Measurements from ENCODE around the gene JMJD7. TPM values are rescaled to one million over a fixed set of nuclear protein-coding genes. Genes with fewer than 3 reads are reported as not detected.

JMJD7 gene
- total RNA-seq, 1 donor from 2014 or later: 26.2 TPM

- no peak for TF ChIP-seq CTCF (IDR thresholded peaks at IDR 0.05; ENCODE audit: unreplicated experiment)
Measured at GRCh38 chr15:41819455-41820050, 8.3 kb upstream of the JMJD7 start.

GRCh38 chr15:41820791-41821423 is 7.0 kb upstream of the JMJD7 start:
- Mint-ChIP-seq H3K9me3 (ENCODE audit: low read depth) (no peaks in the 10 kb centered on the region), H3K27me3 (no peaks in the 10 kb centered on the region), H3K4me3 (ENCODE audit: low read depth) (no peak overlapping the region), H3K36me3 (ENCODE audit: insufficient read depth) (peaks cover 18% of the 10 kb centered on the region), H3K4me1 (ENCODE audit: low read depth) (no peaks in the 10 kb centered on the region), H3K27ac (no peak overlapping the region)
- no peak for TF ChIP-seq CTCF (IDR thresholded peaks at IDR 0.05; ENCODE audit: unreplicated experiment)
- DNase-seq (ENCODE audit: low spot score, unreplicated experiment): no peak

More at GRCh38 chr15:41819455-41820050, 8.3 kb upstream of the JMJD7 start:
- no peak for DNase-seq (ENCODE audit: low spot score, unreplicated experiment)
- peaks cover 18% of the 10 kb centered on the region for H3K36me3 Mint-ChIP-seq (ENCODE audit: insufficient read depth)
- H3K4me3 Mint-ChIP-seq (ENCODE audit: low read depth): no peak overlapping the region
- H3K4me1 Mint-ChIP-seq (ENCODE audit: low read depth): no peaks in the 10 kb centered on the region
- no peaks in the 10 kb centered on the region for H3K27me3 Mint-ChIP-seq
- no peaks in the 10 kb centered on the region for H3K9me3 Mint-ChIP-seq (ENCODE audit: low read depth)
- H3K27ac Mint-ChIP-seq: no peak overlapping the region

GRCh38 chr15:41821831-41822230 is 6.1 kb upstream of the JMJD7 start:
- no peak for DNase-seq (ENCODE audit: low spot score, unreplicated experiment)
- Mint-ChIP-seq H3K4me3 (ENCODE audit: low read depth) (no peak overlapping the region), H3K9me3 (ENCODE audit: low read depth) (no peaks in the 10 kb centered on the region), H3K36me3 (ENCODE audit: insufficient read depth) (peaks cover 18% of the 10 kb centered on the region), H3K27ac (no peak overlapping the region), H3K27me3 (peaks cover 7% of the 10 kb centered on the region), H3K4me1 (ENCODE audit: low read depth) (no peaks in the 10 kb centered on the region)
- no peak for TF ChIP-seq CTCF (IDR thresholded peaks at IDR 0.05; ENCODE audit: unreplicated experiment)

GRCh38 chr15:41822471-41822870 is 5.4 kb upstream of the JMJD7 start:
- Mint-ChIP-seq H3K4me3 (ENCODE audit: low read depth) (no peak overlapping the region), H3K4me1 (ENCODE audit: low read depth) (no peaks in the 10 kb centered on the region), H3K27ac (no peak overlapping the region), H3K27me3 (peaks cover 7% of the 10 kb centered on the region), H3K36me3 (ENCODE audit: insufficient read depth) (peaks cover 14% of the 10 kb centered on the region), H3K9me3 (ENCODE audit: low read depth) (no peaks in the 10 kb centered on the region)
- no peak for DNase-seq (ENCODE audit: low spot score, unreplicated experiment)
- no peak for TF ChIP-seq CTCF (IDR thresholded peaks at IDR 0.05; ENCODE audit: unreplicated experiment)

GRCh38 chr15:41822957-41823356 is 4.9 kb upstream of the JMJD7 start:
- no peak for TF ChIP-seq CTCF (IDR thresholded peaks at IDR 0.05; ENCODE audit: unreplicated experiment)
- no peak for DNase-seq (ENCODE audit: low spot score, unreplicated experiment)
- Mint-ChIP-seq H3K36me3 (ENCODE audit: insufficient read depth) (peaks cover 13% of the 10 kb centered on the region), H3K9me3 (ENCODE audit: low read depth) (no peaks in the 10 kb centered on the region), H3K27ac (no peak overlapping the region), H3K4me3 (ENCODE audit: low read depth) (no peak overlapping the region), H3K27me3 (peaks cover 7% of the 10 kb centered on the region), H3K4me1 (ENCODE audit: low read depth) (peaks cover 1% of the 10 kb centered on the region)

Data from progenitor cell of endocrine pancreas (in vitro differentiated cells).